MM.1S (cell line): Measurements from ENCODE around the gene FNIP2.

Source experiments
- CTCF ChIP-seq: fragments of 300-600 bp; sonication (generic); IDR thresholded peaks from 2 replicates; pipeline ENCODE4 v1.5.1; 2016; ENCODE audit warnings: antibody characterized with exemption, low read length, mixed read lengths
- EZH2 ChIP-seq: fragments of 300-600 bp; sonication (generic); optimal IDR thresholded peaks from 2 replicates; pipeline ENCODE3; 2017; ENCODE audit warnings: low read depth, mild to moderate bottlenecking, antibody characterized with exemption, low read length, mixed read lengths
- EZH2phosphoT487 ChIP-seq: fragments of 300-600 bp; sonication (generic); IDR thresholded peaks from 2 replicates; pipeline ENCODE4 v1.6.1; 2018; ENCODE audit warnings: antibody characterized with exemption, low read length

GRCh38 chr4:158722917-158723793, 45.7 kb upstream of the FNIP2 start, which contains the start of gene PPID:
- TF ChIP-seq CTCF (no peak), EZH2 (no peak), EZH2phosphoT487 (no peak)
